ENCODE data around the gene RPL9. TPM values are rescaled to one million over a fixed set of nuclear protein-coding genes. Genes with fewer than 3 reads are reported as not detected.
A peak's percentile ranks its signal among the peaks of the same experiment; 100 is the strongest.

Gene RPL9
- total and polyA plus RNA-seq, 2 of the 13 experiments (the other 11 are each of a cell fraction or from before 2014, with no cell fraction given): 993 to 2,148 TPM

- TF ChIP-seq NCOA1 (CRISPR knock-in tag; IDR thresholded peaks at IDR 0.05): no peak
- TF ChIP-seq HNF1A (IDR thresholded peaks at IDR 0.05; ENCODE audit: low read depth): no peak
- TF ChIP-seq HNF1A (CRISPR knock-in tag; IDR thresholded peaks at IDR 0.05; ENCODE audit: borderline replicate concordance): no peak
- 0 out of 2 replicates have a peak, but pooled peaks have one; percentile 17 for TF ChIP-seq MAFF (IDR thresholded peaks at IDR 0.05; ENCODE audit: low read depth, low read length)
- TF ChIP-seq ZGPAT (CRISPR knock-in tag; IDR thresholded peaks at IDR 0.05): peak; percentile 70
- no peak for TF ChIP-seq YY1 (IDR thresholded peaks at IDR 0.05; ENCODE audit: insufficient read depth, insufficient replicate concordance, low read depth, low read length)
- TF ChIP-seq JDP2 (CRISPR knock-in tag; IDR thresholded peaks at IDR 0.05; ENCODE audit: borderline replicate concordance): no peak
- no peak for TF ChIP-seq ZC3H4 (CRISPR knock-in tag; IDR thresholded peaks at IDR 0.05; ENCODE audit: borderline replicate concordance)
- no peak for TF ChIP-seq SCMH1 (CRISPR knock-in tag; IDR thresholded peaks at IDR 0.05; ENCODE audit: borderline replicate concordance)
- no peak for TF ChIP-seq ZNF3 (CRISPR knock-in tag; IDR thresholded peaks at IDR 0.05)
- TF ChIP-seq SP2 (CRISPR knock-in tag; IDR thresholded peaks at IDR 0.05): no peak
- TF ChIP-seq NFIB (CRISPR knock-in tag; IDR thresholded peaks at IDR 0.05; ENCODE audit: borderline replicate concordance): no peak
- TF ChIP-seq ZIK1 (CRISPR knock-in tag; IDR thresholded peaks at IDR 0.05; ENCODE audit: borderline replicate concordance, low read depth): no peak
- no peak for TF ChIP-seq RFX1 (IDR thresholded peaks at IDR 0.05)
- TF ChIP-seq ZNF790 (CRISPR knock-in tag; IDR thresholded peaks at IDR 0.05; ENCODE audit: borderline replicate concordance): no peak
- TF ChIP-seq KLF16 (CRISPR knock-in tag; IDR thresholded peaks at IDR 0.05): peak in 1 of 2 experiments; percentile 81; a peak in 1 of 4 replicates
- no peak for TF ChIP-seq MAZ (IDR thresholded peaks at IDR 0.05; ENCODE audit: borderline replicate concordance, low read depth, low read length)
- no peak for TF ChIP-seq MAZ (CRISPR knock-in tag; IDR thresholded peaks at IDR 0.05; ENCODE audit: low read depth)
- peak in 1 of 2 experiments; percentile 47; a peak in 1 of 4 replicates for TF ChIP-seq EP300 (IDR thresholded peaks at IDR 0.05; ENCODE audit: low read depth in 2 of 2, low read length in 2 of 2)
- TF ChIP-seq EP300 (CRISPR knock-in tag; IDR thresholded peaks at IDR 0.05; ENCODE audit: borderline replicate concordance): no peak
- TF ChIP-seq ZNF570 (CRISPR knock-in tag; IDR thresholded peaks at IDR 0.05; ENCODE audit: borderline replicate concordance): no peak
- TF ChIP-seq ZNF274 (CRISPR knock-in tag; IDR thresholded peaks at IDR 0.05): no peak
- peak; percentile 51; the same call in 1 of the 2 replicates for TF ChIP-seq POGZ (CRISPR knock-in tag; IDR thresholded peaks at IDR 0.05)
- no peak for TF ChIP-seq ETV5 (CRISPR knock-in tag; IDR thresholded peaks at IDR 0.05; ENCODE audit: borderline replicate concordance)
- TF ChIP-seq ZBTB43 (CRISPR knock-in tag; conservative IDR thresholded peaks at IDR 0.05): no peak
These were observed 10.8 kb upstream of the RPL9 start (continued) for GRCh38 chr4:39469429-39470077.

Data from HepG2 (cell line).